GM19099 (cell line): ENCODE results near the gene TTC17.

ENCODE experiments used
- POLR2A ChIP-seq: IDR thresholded peaks from 3 replicates; pipeline ENCODE4 v1.6.1; 2011; ENCODE audit warnings: low read depth; ENCODE audit not compliant: insufficient read length; ENCODE audit errors: extremely low read depth

The TTC17 gene

DNA sequence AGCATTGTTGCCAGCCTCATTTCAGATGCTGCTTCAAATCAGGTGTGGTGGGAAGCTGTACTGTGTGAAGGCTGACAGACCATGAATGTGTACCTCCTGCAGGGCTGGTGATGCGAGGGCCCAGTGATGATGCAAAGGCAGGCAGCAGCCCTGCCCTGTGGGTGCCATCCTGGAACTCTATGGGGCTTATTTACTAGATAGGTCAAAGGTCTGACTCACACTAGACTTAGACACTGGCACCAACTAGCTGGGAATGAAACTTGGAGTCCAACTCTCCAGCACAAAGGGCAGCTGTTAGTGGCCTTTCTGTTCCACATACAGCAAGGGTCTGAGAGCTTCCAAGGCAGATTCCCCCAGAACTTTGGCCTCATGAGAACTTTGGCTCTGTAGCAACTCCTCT, 138.4 kb downstream of the TTC17 start:
- no peak for TF ChIP-seq POLR2A

DNA sequence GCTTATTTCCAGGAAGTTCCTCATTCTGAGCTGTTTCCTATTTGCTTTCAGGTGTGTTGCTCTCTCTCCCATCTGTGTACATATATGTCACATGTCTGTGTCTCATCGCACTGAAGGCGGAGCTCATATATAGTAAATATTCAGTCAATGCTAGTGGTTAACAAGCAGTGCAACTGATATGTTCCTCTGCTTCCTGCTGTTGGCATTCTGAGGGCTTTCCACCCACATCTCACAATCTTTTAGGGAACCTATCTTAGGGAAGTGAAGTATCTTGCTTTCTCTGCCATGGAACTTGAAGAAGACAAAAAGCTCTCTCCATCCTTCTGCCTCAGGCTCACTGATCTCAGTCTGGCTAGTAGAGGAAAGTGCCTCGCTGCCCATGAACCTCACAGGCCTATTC, 139.8 kb downstream of the TTC17 start:
- no peak for TF ChIP-seq POLR2A

DNA sequence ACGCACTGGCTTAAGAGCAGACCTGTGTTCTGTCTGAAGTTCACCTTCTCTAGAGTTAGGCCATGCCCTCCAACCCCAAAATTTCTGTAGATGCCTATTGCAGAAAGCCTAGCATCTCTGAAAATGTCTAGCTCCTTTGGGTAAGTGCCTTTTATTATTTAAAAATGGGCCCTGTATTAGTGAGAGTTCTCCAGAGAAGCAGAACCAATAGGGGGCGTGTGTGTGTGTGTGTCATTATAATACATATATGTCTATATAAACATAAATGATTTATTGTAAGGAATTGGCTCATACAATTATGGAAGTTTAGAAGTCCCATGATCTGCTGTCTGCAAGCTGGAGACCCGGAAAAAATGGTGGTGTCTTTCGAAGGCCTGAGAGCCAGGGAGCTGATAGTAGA, 144.7 kb downstream of the TTC17 start:
- TF ChIP-seq POLR2A = no peak

DNA sequence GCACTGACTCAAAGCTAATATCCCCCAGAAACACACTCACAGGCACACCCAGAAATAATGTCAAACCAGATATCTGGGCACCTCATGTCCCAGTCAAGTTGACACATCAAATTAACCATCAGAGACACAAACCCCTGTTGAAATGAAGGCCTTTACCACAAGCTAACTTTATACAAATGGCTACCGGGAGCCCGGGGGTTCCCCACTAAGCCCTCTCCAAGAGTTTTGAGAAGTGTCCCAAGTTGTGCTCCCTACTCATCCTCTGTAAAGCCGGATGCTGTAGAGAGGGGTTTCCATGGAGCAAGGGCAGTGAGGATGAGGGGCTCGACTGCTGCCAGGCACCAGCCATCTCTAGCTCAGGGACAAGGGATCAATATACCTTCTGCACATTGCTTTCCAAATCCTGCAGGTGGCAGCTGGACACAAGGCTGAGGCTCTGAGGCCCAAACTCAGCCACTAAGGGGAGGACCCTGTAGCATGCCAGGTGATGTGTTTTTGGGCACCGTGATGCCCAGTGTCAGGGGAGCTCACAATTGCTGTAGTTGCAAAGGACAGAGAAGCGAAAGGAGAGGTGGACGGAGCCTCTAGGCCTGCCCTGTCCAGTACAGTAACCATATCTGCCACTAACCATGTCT, 145.7 kb downstream of the TTC17 start:
- no peak for TF ChIP-seq POLR2A

DNA sequence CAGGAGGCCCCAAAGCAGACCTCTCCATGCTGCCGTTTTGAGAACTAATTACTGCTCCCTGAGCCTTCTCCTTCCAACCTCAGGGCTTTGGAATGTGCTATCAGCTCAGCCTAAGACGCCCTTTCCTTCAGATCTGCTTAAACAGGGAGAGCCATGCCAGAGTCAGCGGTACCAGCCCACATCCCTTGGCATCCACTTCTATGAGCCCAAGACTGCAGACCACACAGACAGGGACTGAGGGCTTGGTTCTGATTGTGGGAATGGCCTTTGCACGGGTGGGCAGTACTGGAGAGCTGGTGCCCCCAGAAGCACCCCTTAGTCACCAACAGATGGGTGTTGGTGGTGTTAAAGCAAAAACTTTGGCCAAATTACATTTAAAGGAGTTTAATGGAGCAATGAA, 146.5 kb downstream of the TTC17 start:
- no peak for TF ChIP-seq POLR2A

DNA sequence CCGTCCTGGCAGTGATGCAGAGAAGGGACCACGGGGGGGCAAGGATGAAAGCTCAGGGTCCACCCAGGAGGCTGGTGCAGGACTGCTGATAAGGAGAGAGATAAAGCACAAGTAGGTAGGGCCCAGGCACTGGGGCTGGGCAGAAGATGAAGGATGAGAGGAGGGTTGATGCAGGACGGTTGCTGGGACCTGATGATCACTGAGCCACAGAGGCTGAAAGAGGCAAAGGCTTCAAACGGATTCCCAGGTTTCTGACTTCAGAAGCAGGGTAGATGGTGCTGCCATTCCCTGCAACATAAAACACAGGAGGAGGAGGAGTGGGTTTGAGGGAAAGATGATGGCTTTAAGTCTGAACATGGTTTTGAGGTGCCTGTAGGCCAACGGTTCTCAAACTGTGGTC, 148.5 kb downstream of the TTC17 start:
- no peak for TF ChIP-seq POLR2A

DNA sequence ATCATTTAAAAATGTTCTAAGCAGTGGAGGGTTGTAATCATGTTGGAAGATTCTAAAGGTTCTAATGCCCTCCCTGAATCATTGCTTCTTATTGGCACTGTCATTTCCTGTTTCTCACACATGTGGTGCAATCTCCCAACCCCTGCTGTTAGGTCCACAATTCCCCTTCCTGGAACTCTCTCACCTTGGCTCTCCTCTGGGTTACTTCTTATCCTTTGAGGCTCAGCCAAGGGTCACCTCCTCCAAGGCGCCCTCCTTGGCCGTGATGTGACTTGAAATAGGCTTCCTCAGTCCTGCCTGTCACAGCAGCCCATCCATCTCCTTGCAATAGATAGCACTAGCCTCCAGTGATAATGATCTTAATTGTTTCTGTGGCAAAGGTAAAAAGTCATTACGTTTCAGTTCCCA, 149.8 kb downstream of the TTC17 start:
- TF ChIP-seq POLR2A = no peak

DNA sequence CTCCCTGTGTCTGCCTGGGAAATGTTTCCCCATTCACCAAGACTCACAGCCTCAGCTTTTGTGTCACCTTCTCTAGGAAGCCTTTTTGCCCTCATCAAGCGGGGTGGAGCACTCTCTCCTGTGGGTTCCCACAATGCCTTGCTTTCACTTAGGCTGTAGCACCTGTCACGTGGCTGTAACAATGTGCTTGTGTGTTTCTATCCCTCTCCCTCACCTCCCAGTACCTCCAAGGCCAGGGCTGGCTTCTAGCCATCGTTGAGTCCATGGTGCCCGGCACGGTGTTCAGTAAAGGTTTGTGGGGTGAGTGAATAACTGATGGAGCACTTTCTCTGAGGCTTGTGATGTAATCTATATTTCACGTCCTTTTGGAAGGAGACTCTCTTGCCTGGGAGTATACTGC, 153.2 kb downstream of the TTC17 start:
- TF ChIP-seq POLR2A = no peak

DNA sequence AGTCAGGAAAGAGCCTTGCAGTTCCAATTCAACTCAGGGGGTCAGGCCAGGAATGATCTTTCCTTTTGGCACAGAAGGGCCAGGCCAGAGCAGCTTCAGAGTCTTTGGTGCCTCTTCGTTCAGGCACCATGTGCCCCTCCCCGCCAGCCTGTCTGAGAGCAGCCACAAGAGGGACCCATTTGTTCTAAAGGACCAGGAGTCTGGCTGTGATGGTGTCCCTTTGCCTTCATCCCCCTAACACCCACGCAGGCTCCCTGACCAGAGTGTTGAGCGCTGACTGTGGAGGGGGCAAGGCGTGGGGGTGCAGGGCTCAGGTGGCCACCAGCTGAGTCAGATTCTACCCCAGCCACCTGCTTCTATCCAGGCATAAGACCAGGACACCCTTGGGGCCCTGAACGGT, 156.4 kb downstream of the TTC17 start:
- no peak for TF ChIP-seq POLR2A

DNA sequence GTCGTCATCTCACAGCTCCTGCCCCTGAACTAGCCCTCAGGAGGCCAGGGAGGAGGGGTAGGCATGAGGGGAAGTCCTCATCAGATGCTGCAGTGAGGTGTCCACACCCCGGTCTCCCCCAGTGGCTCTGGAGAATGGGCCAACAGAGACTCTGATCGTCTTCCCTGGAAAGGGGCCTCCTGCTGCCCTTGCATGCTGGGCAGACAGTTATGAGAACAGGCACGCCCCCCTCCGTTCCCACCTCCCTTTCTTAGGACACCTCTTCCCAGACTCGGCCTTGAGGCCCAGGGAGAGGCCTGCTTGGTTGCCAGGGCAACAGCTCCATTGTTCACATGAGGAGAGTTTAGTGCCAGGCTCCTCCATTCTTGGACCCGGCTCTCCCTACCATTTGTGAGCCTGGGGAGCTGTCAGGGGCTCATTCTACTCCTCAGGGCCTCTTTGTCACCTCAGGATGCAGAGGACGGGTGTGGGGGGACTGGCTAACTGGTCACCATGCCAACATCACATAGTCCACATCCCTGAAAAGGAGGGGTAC, 157.7 kb downstream of the TTC17 start:
- no peak for TF ChIP-seq POLR2A

DNA sequence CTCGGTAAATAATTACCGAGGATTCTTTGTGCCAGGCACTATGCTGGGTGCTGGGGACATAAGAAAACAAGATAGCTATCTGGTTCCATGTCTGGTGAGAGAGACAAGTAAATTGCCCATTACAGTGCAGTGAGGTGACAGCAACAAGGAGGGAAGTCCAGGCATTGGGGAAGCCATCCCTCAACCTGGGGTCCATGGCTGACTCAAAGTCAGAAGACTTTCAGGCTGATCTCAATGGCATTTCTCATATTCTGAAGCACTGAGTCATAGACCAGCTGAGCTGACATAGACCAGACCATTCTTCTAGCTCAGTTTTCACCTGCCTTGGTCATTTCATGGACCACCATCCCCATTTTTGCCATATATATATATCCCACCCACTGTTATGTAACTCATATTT, 158.8 kb downstream of the TTC17 start:
- TF ChIP-seq POLR2A = no peak

DNA sequence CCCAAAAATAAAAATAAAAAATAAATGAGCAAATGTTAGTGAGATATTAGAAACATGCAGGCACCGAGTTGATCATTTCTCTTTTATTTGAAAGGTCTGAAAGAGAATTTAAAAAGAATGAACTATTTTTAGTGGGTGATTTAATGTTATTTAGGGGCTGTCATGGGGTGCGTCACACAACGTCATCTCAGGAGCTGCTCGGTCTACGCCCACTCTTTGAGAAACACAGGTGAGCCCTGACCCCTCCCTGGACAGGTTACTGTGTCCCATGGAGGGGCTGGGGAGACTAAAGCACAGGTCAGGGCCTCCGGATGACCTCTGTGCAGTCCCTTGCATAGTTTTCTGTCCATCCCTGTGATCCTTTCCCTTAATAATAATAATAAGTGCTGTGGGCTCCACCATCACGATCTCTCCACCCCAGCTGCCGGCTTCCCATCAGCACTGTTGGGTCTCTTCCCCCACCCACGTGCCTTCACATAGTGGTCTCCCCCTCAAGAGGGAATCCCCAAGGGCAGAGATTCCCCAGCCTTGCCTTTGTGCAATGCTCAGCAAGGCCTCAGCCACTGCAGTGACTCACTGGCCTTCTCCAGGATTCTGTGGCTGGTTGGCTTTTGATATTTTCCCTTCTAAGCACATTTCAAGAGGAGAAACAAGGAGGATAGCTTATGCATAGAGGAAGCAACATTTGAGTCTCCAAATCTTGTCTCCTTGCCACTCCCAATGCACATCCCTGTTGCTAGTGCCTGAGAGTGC, 159.9 kb downstream of the TTC17 start:
- TF ChIP-seq POLR2A = no peak

DNA sequence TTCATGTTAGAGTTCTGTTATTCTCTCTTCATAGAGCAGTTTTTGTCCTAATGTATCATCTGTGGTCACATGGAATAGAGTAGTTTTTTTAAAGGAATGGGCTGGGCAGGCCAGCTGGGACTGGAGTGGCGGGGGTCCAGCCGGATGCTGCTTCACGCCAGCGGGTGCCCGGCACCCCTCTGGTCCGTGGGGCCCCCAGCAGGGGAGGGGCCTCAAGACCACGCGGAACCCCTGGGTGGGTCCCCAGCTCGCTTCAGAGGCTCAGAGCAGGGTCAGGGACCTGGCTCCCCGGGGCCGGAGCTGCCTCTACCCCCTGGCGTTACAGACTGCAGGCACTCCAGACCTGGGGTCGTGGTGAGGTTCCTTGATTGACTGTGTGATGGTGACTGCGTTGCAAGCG, 162.8 kb downstream of the TTC17 start:
- no peak for TF ChIP-seq POLR2A

DNA sequence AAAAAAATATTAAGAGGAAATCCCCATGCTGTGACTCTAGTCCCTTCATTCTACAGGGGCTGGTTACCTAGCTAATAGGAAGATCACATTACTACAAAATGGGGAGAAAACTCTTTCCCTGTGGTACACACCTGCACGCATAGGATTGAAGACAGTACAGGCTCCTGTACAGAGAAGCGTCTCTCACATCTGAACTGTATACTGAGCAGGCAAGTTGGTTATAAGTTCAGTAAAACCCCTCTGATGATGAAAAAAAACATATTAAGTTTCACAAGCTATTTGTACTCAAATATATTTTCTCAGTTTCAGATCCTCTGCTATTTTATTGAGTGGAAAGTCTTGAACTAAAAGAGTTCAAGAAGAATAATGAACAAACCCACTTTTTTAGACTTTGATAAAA, 164.9 kb downstream of the TTC17 start:
- TF ChIP-seq POLR2A = no peak

DNA sequence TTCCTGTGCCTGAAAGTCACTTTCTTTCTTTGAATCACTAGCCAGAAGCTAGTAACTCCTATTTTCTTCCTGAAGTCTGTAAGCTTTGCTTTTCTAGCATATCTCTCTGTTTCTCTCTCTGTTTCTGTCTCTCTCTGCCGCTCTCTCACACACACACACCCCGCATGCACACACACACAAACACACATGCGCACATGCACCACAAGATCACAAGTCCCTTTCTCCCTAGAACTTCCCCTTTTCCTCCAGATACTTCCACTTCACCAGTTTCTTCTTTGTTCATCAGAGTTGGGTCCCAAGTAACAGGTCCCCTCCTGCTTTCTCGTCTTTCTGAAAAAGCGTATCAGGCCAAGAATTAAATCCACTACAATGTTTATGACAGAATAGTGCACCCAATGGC, 173.3 kb downstream of the TTC17 start:
- TF ChIP-seq POLR2A = no peak

DNA sequence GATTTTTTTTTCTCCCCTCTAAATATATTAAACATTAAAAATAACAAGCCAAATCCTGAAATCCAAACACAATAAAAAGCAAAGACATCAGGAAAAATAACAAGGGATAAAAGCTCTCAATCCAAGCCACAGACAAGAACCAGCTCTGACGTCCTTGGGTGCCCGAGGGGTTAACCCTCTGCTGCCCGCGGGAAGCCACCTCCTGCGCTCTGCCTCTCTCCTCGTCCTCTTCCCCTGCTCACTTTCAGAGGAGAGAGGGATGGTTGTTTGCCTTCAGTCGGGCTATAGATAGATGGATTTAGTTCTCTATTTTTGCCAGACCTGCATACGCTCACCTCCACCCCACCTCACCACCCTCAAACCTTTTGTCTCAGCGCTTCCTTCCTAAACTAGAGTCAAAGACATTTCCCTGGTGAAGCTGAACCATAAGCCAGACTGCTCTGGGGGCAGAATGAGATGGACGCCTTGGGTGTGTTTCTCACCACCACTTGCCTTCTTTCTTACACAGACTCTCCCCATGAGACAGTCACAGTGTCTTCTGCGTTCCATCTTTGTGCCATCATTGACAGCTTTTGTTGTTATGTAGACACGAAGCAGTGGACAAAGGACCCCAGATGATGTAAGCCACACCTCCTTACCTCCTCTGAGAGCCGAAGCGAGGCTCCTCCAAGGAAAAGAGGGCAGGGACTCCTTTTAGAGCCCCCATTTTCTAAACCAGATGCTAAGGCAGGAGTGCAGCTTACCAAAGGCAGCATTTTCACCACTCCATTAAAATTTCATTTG, 179.3 kb downstream of the TTC17 start:
- no peak for TF ChIP-seq POLR2A
